8988T (cell line): ENCODE results near the gene DNAJB11.

Experiments used
- DNase-seq: peaks from one replicate; pipeline ENCODE4 v3.0.0; 2011

Gene DNAJB11

GRCh38 chr3:186598108-186598784, 27.7 kb downstream of the DNAJB11 start:
- DNase-seq = no peak

GRCh38 chr3:186598794-186599141, 28.2 kb downstream of the DNAJB11 start:
- DNase-seq = no peak

GRCh38 chr3:186599142-186599784, 28.7 kb downstream of the DNAJB11 start:
- no peak for DNase-seq

- no peak for DNase-seq
Observed at GRCh38 chr3:186599785-186600166, 29.3 kb downstream of the DNAJB11 start.

GRCh38 chr3:186600896-186601295, 30.4 kb downstream of the DNAJB11 start:
- no peak for DNase-seq

GRCh38 chr3:186603159-186603558, 32.6 kb downstream of the DNAJB11 start:
- no peak for DNase-seq

- DNase-seq = no peak
Observed at GRCh38 chr3:186605078-186605477, 34.6 kb downstream of the DNAJB11 start.

GRCh38 chr3:186605561-186606545, 35.3 kb downstream of the DNAJB11 start:
- no peak for DNase-seq

- no peak for DNase-seq
Observed at GRCh38 chr3:186608624-186609215, 38.2 kb downstream of the DNAJB11 start.

- DNase-seq = peak; percentile 70
Observed at GRCh38 chr3:186609247-186609868, 38.8 kb downstream of the DNAJB11 start.

GRCh38 chr3:186612065-186612464, 41.5 kb downstream of the DNAJB11 start:
- DNase-seq = no peak

- DNase-seq = no peak
Observed at GRCh38 chr3:186612721-186613636, 42.5 kb downstream of the DNAJB11 start, which contains the start of gene AHSG. Gene AHSG (plus strand): TSS chr3:186613060. CDS start chr3:186613142, 82 bp downstream.

GRCh38 chr3:186613637-186614265, 43.2 kb downstream of the DNAJB11 start:
- no peak for DNase-seq

GRCh38 chr3:186614266-186614596, 43.7 kb downstream of the DNAJB11 start:
- DNase-seq = no peak

GRCh38 chr3:186614597-186615483, 44.3 kb downstream of the DNAJB11 start:
- peak; percentile 67 for DNase-seq

- no peak for DNase-seq
Observed at GRCh38 chr3:186616299-186616617, 45.7 kb downstream of the DNAJB11 start.

GRCh38 chr3:186617036-186617946, 46.8 kb downstream of the DNAJB11 start:
- DNase-seq = peak; percentile 87

GRCh38 chr3:186618318-186618938, 47.9 kb downstream of the DNAJB11 start:
- no peak for DNase-seq

GRCh38 chr3:186619787-186620212, 49.3 kb downstream of the DNAJB11 start:
- no peak for DNase-seq
